Hematopoietic multipotent progenitor cell treated with erythropoietin and hydrocortisone succinate and interleukin-3 and kit ligand, for 4 days (in vitro differentiated cells): ENCODE data around the gene PRADC1.

ENCODE experiments used
- DNase-seq: peaks from one replicate; pipeline ENCODE4 v3.0.0-alpha.2; 2015

PRADC1 gene

GRCh38 chr2:73258186-73258912, 25.3 kb upstream of the PRADC1 start:
- no peak for DNase-seq

GRCh38 chr2:73257425-73258125, 24.5 kb upstream of the PRADC1 start:
- DNase-seq, result peak; percentile 77

- no peak for DNase-seq
Measured at GRCh38 chr2:73257021-73257420, 24.0 kb upstream of the PRADC1 start.

GRCh38 chr2:73256618-73256922, 23.5 kb upstream of the PRADC1 start:
- no peak for DNase-seq

- no peak for DNase-seq
Measured at GRCh38 chr2:73255907-73256617, 23.0 kb upstream of the PRADC1 start.

- no peak for DNase-seq
Measured at GRCh38 chr2:73255007-73255644, 22.1 kb upstream of the PRADC1 start.

- DNase-seq, result no peak
Measured at GRCh38 chr2:73254343-73255006, 21.4 kb upstream of the PRADC1 start.

- DNase-seq, result peak; percentile 75
Measured at GRCh38 chr2:73253901-73254300, 20.9 kb upstream of the PRADC1 start.

GRCh38 chr2:73253400-73253799, 20.4 kb upstream of the PRADC1 start:
- no peak for DNase-seq

GRCh38 chr2:73252238-73253027, 19.4 kb upstream of the PRADC1 start:
- DNase-seq, result peak; percentile 23

- no peak for DNase-seq
Measured at GRCh38 chr2:73250872-73251846, 18.1 kb upstream of the PRADC1 start.

- no peak for DNase-seq
Measured at GRCh38 chr2:73249636-73250035, 16.6 kb upstream of the PRADC1 start.

- DNase-seq, result no peak
Measured at GRCh38 chr2:73246850-73247249, 13.8 kb upstream of the PRADC1 start.

- no peak for DNase-seq
Measured at GRCh38 chr2:73244580-73244979, 11.5 kb upstream of the PRADC1 start.

- DNase-seq, result peak; percentile 64
Measured at GRCh38 chr2:73243884-73244570, 11.0 kb upstream of the PRADC1 start.

GRCh38 chr2:73239776-73240175, 6.7 kb upstream of the PRADC1 start:
- no peak for DNase-seq

- no peak for DNase-seq
Measured at GRCh38 chr2:73238976-73239375, 5.9 kb upstream of the PRADC1 start.

- no peak for DNase-seq
Measured at GRCh38 chr2:73238149-73238548, 5.1 kb upstream of the PRADC1 start.

GRCh38 chr2:73237168-73237567, 4.1 kb upstream of the PRADC1 start:
- DNase-seq, result no peak

- no peak for DNase-seq
Measured at GRCh38 chr2:73235315-73236028, 2.4 kb upstream of the PRADC1 start.
